Tibial nerve (tissue), 3 donors: ENCODE data around the gene CYP1A2.

ENCODE experiments used
- CTCF ChIP-seq, 5 experiments: fragments of 200-600 bp in 3 of 5; fragments of 450-650 bp in 2 of 5; sonication (generic) in 3 of 5; IDR thresholded peaks; one replicate each; pipeline ENCODE4 v1.5.1; 2016 to 2019; ENCODE audit warnings: antibody characterized with exemption in 5 of 5, mild to moderate bottlenecking in 3 of 5, moderate library complexity in 2 of 5
- POLR2A ChIP-seq, 2 donors: fragments of 450-650 bp; IDR thresholded peaks; one replicate each; pipeline ENCODE4 v1.6.1; 2017; ENCODE audit warnings: antibody characterized with exemption in 2 of 2, mild to moderate bottlenecking in 2 of 2, moderate library complexity in 2 of 2

- TF ChIP-seq CTCF (IDR thresholded peaks at IDR 0.05) (no peak), POLR2A (IDR thresholded peaks at IDR 0.05) (no peak)
Measured at GRCh38 chr15:74784426-74785193, 36.0 kb downstream of the CYP1A2 start.
